GM18502 (cell line): ENCODE results near the gene TIMELESS.
"Not testable (repeated sequence)": the region's sequence is repeated elsewhere in the genome, so short reads cannot be mapped to it uniquely, and the experiment has no call there.

ENCODE experiments used
- ATAC-seq: cut with Tn5 transposase; IDR thresholded peaks from one replicate; pipeline ENCODE4 v1.9.1; 2021; ENCODE audit warnings: mild to moderate bottlenecking; ENCODE audit not compliant: unreplicated experiment, poor library complexity

TIMELESS gene

DNA sequence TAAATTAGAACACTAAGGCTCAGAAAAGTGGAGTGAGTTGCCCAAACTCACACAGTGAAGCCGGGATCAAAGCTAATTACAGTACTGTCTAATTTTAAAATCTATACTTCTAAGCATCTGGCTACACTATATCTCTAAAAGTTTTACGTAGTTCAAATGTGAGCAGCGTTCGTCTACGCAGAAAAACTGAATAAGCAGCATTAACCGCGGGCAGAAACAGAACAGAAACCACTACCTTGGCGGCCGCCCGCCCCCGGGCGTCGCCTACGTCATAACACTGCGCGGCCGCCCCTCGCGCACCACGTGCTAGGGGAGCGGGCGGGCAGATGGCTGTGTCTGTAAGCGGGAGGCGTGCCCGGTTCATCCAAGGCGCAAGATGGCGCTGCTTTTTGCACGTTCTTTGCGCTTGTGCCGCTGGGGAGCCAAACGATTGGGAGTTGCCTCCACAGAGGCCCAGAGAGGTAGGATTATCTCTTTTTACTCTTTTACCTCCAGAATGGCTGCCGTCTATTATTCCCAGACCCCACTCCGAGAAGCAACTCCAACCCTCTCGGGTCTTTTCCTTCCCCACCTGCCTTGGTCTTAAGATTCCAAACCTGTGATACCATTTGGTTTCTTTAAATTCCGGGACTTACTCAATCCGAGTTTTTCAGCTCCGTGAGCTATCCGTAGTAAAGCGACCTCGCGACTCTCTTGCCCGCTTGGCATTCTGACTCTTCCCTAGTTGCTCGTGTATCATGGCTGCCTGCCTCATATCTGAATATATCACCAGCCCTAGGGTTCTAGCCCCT lies 19.2 kb upstream of the TIMELESS start, which contains the start of gene SPRYD4:
SPRYD4 (plus strand) TSS at position 363 of the 791 bp plus-strand sequence; CDS start at position 377, 14 bp downstream.
- peak; percentile 84 for ATAC-seq

DNA sequence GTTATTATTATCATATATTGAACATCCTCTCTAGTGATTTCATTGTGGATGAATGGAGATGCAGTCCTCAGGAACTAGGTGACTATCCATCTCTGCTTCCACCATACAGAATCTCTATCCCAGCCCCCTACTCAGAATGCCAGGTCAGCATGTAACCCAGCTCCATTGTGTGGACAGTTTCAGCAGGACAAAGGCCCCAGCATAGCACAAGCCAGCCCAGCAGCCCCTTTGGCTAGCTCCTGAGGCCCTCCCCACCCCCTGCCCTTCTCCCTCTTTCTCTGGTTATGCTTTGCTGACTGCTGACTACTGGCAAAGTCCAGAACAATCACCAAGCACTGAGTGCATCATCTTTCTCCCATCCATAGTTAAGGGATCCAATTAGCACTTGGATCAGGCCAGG lies 13.3 kb upstream of the TIMELESS start:
- no peak for ATAC-seq

DNA sequence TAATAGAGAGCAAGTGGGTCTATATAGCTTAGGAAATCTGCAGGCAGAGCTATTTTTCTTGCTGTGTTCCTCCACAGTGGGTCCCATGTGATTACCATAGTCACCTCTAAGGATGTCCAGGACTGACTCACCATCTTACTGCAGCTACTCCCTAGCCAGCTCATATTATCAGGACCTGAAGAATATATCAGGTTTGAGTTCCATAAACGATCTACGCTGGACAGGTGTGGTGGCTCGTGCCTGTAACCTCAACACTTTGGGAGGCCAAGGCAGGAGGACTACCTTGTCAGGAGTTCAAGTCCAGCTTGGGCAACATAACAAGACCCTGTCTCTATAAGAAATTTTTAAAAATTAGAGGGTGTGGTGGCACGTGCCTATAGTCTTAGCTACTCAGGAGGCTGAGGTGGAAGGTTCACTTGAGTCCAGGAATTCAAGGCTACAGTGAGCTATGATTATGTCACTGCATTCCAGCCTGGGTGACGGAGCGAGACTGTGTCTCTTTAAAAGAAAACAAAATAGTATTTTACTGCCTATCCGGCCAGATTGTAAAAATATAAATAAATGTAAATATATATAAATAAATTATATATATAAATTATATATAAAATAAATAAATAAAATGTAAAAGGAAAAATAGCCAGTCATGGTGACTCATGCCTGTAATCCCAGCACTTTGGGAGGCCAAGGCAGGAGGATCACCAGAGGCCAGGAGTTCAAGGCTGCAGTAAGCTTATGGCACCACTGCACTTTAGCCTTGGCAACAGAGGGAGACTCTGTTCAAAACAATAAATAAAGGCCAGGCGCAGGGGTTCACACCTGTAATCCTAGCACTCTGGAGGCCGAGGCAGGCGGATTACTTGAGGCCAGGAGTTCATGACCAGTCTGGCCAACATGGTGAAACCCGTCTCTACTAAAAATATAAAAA lies 12.3 kb upstream of the TIMELESS start:
- no peak for ATAC-seq

DNA sequence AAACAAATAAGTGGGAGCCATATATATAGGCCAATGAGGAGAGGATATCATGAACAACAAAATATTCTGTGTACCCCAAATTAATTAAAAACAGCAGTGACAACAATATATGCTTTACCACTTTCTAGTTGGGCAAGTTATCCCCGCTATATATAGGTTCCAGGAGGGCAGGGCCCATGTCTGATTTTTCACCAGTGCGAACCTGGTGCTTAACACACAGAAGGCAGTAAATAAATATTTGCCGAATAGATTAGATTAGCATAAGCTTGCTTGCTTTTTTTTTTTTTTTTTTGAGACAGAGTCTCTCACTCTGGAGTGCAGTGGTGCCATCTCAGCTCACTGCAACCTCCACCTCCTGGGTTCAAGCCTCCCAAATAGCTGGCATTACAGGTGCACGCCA lies 8.6 kb upstream of the TIMELESS start:
- no peak for ATAC-seq

DNA sequence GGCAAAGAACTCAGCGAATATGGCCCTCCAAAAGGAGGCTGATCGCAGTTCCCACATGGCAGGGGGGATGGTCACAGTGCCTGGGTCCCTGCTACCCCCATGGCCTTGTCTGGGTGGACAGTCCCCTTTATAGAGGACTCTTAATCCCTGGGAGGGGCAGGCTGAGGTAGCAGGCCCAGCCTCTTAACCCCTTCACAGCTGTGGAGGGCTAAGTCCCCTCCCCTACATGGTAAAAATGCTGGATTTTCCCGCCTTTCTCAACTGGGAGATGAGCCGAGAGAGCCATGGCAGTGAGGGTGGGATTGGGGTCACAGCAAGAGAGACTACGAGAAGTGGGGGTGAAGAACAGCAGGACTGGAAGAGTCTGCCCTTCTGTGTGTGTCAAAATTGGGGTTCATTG lies 5.3 kb upstream of the TIMELESS start, which contains the start of gene MIP:
MIP (minus strand) TSS at position 101 of the 400 bp plus-strand sequence; CDS start at position 57, 44 bp downstream.
- ATAC-seq = no peak

DNA sequence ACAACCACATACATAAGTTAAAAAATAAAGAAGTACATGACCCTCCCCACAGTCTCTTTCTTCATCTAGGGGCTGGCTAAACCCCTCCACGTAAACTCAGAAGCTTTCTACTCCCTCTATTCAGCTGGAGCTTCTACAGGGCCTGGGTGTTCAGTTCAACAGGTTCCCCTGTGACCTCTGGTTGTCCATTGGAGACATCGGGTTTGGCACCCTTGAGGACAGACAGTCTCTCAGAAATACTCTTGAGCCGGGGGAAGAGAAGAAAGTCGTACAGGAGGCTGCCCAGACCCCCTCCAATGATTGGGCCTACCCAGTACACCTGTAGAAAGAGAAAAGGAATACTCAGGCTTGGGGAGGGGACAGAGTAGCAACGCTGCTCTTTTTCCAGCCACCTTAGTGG lies 1.9 kb upstream of the TIMELESS start:
- ATAC-seq = no peak

DNA sequence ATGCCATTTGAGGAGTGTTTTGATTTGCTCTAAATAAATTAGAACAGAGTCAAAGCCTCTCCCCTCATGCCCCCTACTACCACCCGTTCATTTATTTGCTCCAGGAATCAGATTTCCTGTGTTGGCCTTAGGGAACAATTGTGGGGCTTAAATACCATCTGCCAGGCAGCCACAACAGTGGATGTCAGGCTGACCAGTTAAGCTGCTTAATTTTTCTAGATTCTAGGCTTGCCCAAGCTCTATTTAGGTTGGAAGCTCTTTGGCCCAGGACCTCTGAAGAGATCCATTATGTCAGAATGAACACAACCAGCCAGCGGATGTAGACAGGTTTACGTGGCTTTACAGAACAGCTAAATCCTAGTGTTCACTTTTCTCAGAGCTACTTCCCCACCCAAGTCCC lies 1.0 kb upstream of the TIMELESS start:
- no peak for ATAC-seq

DNA sequence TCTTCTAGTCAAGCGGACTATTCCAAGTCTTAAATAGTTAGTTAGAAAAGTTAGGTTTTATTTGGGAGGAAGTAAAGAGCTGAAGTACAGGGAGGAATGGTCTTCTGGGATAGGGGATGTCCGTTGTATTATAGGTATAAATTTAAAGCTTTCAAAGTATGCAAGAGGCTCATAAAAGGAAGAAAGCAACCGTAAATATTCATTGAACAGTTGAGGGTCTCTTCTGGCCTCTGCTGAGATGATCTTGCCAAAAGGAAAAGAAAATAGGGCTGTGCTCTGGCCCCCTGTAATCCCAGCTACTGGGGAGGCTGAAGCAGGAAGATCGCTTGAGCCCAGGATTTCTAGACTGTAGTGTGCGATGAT lies 377 bp upstream of the TIMELESS start:
- no peak for ATAC-seq

DNA sequence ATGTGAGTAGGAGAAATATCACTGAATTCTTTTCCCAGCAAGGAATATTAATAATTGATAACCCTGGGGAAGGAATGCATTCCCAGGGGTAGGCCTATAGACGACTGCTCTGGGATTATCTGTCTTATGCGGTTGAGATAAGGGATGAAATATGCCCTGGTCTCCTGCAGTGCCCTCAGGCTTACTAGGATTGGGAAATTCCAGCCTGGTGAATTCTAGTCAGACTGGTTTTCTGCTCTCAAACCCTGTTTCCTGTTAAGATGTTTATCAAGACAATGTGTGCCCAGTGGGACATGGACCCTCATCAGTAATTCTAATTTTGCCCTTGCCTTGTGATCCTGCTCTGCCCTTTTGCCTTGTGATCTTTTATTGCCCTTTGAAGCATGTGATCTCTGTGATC lies 6.0 kb downstream of the TIMELESS start:
- ATAC-seq = not testable (repeated sequence)

DNA sequence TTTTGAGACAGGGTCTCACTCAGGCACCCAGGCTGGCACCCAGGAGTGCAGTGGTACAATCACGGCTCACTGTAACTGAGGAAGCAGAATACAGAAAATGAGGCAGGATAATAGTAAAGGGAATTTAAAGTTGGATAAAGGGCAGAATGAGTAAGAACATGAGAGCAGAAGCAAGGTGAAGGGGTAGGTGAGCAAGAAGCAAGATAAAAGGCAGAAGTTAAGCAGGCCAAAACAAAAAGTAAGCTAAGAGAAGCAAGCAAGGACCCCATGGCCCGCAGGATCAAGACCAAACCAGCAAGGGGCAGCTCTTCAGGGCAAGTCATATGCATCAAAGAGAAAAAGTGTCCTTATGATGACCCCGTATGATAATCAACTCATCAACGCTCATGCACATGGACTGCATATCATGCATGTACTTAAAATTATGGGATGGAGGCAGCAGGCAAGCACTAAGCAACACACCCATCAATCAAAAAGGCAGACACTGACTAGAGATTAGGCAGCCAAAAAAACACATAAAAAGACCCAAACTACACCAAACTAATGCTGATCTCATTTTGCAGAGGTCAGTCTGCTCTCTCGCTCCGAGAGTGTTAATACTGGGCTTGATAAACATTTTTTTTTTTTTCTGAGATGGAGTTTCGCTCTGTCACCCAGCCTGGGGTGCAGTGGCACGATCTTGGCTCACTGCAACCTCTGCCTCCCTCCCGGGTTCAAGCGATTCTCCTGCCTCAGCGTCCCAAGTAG lies 11.6 kb downstream of the TIMELESS start:
- ATAC-seq = no peak

DNA sequence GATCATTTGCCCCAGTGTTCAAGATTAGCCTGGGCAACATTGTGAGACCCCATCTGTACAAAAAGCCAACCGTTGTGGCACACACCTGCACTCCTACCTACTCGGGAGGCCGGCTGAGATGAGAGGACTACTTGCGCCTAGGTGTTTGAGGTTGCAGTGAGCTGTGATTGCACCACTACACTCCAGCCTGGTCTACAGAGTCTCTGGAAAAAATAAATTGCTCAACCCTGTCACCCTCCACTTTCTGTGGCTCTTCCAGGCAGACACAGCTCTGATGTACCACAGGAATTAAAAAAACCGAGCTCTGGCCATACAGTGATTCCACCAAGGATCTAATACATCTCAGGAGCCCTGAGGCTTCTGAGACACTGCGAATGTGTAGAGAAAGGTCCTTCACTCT lies 14.4 kb downstream of the TIMELESS start:
- ATAC-seq = no peak

DNA sequence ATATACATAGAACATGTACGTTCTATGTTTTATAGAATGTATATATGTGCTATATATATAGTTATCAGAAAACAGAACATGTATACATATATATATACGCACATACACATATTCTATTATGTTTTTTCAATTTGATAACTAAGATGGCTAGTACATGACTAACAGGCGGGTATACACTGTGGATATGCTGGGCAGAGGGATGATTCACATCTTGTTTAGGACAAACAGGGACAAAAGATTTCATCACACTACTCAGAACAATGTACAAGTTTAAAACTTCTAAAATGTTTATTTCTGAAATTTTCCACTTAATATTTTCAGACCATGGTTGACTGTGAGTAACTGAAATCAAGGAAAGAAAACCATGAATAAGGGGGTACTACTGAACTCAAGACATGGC lies 17.4 kb downstream of the TIMELESS start:
- ATAC-seq = no peak

DNA sequence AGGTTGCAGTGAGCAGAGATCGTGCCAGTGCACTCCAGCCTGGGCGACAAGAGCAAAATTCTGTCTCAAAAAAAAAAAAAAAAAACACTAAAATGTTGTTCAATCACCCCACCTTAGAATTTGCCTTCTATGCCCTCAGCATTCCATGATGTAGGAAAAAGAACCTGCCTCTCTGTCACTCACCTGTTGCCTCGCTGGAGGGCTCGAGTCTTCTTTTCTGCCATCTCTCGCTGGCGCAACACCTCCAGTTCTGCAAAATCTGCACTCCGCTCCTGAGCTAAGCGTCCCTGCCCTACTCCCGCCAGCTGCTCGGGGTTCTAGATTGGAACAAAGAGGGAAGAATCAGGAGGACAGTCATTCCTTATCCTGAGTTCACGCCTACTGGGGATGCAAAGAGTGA lies 17.9 kb downstream of the TIMELESS start:
- no peak for ATAC-seq

DNA sequence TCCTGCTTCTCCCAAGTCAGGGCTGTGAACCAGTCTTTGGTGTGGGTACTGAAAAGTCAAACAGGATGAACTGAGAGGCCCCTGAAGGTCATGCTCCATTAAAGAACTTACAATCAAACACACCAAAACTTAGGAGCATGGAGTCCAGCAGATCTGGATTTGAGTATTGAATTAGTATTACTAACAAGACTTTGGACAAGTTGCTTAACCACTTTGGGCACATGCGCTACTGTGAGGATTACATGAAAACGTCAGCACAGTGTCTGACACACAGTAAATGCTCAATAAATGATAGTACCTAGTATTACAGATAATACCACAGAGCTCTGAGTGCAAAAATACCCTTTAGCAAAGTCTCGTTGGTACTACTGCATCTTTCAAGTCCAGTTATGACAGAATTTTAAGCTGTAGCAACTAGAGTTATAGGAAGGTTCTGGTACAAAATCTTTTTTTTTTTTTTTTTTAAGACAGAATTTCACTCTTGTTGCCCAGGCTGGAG lies 23.2 kb downstream of the TIMELESS start:
- no peak for ATAC-seq

DNA sequence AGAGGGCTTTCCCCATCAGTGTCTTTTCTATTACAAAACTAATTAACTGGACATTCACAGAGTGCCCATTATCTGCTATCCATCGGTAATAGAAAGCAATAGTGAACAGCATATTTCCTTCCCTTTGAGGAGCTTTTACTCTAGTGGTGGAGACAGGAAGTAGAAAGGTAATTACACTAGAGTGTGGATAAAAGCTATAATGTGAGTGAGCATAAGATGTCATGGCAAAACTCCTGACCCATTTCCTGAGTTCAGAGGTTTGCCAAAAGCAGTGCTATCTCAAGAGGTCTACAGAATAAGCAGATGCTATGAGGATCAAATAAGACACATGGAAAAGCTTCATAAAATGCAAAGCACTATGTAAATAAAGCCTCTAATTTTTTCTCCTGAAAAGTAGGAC lies 24.0 kb downstream of the TIMELESS start:
- no peak for ATAC-seq

DNA sequence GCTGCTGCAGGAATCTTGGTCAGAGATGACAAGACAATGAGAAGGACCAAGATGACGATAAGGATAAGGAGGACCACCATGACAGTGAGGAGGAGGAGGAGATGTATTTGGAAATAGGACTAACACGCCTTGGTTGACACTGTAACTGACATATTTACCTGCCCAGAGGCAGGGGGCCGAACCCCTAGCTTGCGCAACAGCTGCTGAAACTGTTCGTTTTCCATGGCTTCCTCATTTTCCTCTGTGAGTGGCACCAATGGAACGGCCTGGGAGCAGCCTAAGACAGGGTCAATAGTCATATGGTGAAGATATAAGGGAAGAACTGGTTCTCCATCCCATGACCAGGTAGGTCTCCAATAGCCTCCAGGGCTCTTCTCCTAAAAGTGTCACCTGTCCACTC lies 28.8 kb downstream of the TIMELESS start:
- no peak for ATAC-seq

DNA sequence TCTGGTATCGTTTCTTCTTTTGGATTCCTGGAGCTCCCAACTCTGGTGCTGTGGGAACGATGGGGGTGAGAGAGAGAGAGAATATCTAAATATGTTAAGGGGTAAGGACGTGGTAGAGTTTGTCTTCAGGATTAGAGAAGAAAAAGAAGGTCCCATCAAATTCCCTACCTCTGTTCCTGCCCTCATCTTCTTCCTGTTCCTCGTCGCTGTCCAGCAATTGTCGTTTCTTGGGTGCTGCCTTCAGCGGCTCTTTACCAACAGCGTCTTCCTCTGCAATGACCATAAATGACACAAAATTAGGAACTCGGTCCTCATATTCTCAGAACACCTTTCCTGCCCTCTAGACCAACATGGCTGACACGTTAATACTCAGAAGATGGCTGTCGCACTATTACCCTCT lies 31.5 kb downstream of the TIMELESS start:
- ATAC-seq = no peak

DNA sequence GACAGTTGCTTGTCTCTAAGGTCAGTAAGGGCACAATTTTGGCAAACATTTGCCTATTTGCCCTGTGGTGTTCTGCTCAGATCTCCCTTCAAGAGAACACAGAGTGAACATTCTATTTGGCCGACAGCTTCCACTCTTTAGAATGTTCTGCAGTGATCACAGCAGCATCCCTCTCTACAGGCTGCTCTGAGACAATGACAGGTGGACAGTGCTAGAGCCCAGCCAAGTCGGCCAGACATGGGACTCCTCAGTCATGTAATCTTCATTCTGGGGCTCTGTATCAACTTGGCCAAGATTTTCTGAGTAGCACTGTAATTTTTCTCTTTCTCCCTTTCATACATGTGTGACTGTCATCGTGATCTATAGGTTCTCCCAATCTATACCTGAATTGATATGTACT lies 34.8 kb downstream of the TIMELESS start:
- no peak for ATAC-seq

DNA sequence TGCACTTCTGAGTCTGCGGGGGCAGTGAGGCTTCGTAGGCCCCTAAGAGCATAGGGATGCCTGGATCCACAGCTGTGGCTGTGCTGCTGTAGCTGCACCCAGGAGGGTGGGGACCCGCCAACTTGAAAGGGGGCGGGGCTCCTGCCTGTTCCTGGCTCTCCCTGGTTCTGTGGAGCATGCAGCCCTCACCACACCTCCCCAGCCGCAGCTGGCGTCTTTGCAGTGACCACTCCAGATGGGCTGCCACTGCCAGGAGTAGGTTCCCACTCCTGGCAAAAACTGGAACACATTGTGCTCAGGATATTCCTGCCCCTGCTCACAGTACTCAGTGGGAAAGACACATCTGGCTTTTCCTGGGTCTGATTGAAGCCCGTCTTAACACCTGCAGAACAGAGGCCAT lies 35.8 kb downstream of the TIMELESS start:
- ATAC-seq = no peak
